ENCODE data around the gene SEMA5A.

SEMA5A gene

DNA sequence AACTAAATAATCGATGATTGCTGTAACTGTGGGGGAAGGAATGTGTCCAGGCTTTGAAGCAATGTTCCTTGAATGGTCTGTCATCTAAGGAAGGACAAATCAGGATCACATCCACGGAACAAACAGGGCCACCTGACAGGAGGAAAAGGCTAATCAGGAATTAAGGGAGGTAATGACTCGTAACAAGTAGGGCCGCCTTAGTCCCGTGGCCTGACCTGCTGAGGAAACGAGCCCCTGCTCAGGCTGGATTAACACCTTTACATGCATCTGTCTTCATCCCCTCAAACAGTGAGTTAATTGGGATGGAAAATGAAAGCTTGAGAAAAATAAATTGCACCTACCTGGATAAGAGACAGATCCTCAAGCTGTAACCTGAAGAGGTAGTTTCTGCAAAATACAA lies 227.8 kb downstream of the SEMA5A start:
- no peak for DNase-seq

DNA sequence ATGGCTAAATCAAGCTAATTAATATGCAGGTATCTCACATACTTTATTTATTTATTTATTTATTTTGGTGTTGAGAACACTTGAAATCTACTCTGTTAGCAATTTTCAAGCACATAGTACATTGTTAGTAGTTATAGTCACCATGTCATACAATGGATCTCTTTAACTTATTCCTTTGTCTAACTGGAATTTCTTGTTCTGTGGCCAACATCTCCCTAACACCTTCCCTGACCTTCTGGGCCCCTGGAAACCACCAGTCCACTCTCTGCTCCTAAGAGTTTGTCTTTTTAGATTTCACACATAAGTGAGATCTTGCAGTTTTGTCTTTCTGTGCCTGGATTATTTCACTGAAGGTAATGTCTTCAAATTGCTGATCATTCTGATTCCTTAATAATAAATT lies 229.1 kb downstream of the SEMA5A start:
- DNase-seq = no peak

DNA sequence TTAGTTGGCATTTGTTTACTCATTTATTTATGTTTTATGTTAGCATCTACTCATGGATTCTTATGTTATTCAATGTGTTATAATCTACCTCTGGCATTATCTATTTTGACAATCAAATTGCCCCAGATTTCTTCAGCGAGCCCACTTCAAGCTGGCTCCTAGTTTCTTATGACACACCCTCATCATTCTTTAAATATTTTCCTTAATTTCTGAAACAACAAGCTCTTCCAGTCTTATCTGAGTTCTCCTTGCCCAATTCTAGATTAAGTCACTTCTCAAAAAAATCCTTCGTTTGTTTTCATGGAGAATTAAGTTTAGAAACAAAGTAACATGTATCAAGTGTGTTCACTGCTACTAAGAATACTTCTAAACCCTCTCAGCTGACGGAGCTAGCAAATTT lies 229.8 kb downstream of the SEMA5A start:
- DNase-seq = no peak

DNA sequence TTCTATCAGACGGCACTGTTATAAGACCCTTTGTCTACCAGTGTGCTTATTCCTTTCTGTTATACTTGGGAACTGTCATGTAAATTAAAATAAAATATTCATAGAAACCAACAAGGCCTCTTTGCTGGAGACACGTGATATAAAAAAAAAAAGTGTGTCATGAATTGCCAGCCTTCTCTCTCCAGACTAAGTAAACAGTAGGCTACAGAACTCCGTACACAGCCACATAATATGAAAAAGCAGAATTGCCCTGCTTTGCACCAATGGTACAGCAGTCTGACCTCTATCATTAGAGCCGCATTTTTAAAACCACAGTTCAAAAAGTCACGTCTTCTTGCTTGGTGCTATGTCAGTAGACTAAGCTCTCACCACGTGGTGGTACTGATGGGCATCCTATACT lies 231.3 kb downstream of the SEMA5A start:
- no peak for DNase-seq

DNA sequence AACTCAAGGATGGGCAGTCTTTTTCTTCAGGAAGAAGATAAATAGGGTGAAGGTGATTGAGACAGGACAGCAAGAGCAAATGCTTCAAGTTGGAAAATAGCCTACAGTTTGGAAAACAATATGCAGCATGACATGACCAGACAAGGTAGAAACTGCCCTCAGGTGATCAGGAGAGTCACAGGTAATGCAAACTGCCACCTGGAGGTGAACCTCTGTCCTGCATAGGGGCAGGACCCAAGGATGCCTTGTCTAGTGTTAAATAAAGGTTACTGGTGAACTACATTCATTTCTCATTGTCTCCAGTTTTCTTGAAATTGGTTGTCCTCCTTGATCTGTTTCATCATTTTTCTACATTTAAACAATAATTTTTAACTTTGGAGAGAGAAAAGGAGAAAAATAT lies 232.1 kb downstream of the SEMA5A start:
- no peak for DNase-seq

DNA sequence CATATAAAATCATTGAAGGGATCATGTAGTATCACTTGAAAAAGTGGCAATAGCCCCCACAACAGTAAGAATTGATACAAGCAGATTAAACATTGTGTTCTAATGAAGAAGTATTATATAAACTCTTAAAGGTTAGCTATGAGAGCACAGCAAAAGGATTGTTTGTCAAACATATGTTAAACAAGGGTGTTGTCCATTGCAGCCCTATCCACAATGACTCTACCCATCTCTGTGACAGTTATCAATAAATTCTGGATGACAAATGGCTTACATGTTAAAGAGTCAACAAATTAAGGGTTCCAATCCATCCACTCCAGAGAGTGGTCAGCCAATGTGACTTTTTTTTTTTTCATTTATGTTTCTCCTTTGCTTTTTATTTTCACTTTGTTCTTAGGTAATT lies 238.7 kb downstream of the SEMA5A start:
- DNase-seq = no peak

DNA sequence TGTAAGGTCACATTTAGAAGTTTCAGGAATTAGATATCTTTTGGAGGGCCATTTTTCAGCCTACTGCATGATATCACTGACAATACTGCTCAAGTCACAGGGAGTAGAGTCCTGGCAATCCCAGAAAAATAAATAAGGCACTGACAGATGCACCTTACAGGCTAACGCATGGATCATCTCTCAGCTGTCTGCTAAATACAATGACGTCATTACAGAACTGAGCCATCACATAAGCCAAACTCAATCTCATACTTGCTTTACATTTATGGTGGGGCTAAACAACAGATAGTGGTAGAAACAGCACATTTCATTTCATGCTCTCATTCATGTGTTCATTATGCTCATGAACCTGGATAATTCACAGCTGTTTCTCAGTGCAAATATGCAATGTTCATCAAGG lies 243.7 kb downstream of the SEMA5A start:
- DNase-seq = no peak

DNA sequence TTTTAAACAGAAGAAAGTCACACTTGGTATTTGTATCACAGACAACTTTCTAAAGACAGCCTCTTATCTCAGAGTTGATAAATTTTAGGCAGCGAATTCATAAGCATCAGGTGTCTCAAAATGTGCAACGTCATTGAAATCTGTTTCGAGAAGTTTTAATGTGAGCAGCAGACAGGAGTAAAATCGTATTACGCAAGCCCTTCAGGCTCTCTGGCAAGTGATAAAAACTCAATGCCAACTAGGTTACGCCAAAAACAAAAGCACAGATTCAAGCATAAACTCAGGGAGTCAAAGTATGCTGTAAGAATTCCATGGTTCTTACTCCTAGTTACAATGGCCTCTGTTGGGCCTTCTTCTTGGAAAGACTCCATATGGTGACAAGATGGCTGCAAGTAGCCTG lies 244.7 kb downstream of the SEMA5A start:
- no peak for DNase-seq

DNA sequence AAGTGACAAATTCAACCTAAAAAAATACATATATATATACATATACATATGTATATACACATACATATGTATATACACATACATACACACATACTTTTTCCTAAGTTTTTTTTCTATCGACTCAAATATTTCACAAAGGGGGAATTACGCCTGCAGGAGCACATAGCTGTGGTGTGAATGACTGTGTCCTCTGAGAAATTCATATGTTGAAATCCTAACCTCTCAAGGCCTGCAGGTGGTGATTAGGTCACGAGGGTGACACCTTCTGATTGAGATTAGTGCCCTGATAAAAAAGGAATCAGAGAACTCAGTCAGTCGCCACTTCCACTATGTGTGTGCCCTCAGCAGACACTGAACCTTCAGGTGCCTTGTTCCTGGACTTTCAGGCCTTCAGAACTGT lies 248.7 kb downstream of the SEMA5A start:
- DNase-seq = no peak

DNA sequence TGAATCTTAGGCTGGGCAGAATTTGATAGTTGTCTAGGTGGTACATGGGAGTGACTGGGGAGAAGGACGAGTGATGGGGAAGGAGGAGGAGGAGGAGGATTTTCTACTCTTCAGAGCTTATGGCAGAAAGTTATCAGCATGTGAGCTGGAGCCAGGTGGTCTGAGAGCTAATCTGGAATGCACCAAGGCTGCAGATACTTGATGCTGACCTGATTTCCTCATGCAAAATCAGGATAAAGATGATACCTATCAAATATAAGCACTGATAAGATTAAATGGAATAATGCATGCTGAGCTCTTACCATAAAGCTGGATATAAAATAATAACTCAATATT lies 250.4 kb downstream of the SEMA5A start:
- DNase-seq = no peak

DNA sequence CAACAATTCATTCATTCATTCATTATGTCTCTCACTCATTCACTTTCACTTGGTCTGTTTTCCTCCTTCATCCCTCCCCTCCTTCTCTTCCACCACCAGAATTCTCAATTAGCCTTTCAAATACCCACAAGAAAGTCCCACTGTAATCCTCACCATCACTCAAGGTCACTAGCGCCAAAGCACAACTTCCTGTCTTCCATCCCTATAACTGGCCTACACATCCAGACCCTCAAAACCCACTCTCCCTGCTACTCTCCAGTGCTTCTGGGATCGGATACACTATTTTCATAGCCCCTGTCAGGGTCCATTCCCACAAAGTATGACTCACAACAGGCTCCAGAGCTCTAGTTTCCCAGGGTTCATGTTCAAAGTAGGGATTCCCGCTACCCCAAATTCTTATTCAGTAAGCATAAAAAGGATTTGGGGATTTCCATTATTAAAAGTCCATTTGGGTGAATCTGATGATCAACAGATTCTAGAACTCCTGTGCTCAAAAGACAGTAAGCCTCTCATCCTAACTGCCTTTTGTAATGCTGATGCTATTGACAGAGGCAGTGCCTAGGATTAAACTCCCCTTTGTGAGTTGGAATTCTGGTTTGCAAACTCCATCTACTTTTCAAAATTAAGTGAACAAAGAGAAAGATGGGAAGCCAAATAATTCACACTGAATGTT lies 250.9 kb downstream of the SEMA5A start:
- no peak for DNase-seq

DNA sequence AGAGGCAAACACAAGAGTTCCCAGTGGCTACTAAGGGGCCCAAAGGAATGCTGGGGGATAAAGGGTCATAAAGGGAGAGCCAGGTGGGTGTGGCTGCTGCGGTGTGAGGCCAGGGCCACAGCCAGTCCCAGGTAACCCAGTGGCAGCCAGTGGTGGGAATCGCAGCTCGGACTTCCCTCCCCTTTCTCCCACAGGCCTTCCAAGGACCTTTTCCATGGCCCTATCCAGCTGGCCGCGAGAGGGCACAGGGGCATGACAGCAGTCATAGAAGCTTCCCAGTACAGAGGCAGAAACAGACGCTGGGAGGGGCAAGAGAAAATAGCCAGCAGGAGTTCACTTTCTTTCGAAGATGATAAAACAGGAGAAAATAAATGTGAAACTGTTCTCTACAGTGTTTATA lies 257.6 kb downstream of the SEMA5A start:
- DNase-seq = no peak

DNA sequence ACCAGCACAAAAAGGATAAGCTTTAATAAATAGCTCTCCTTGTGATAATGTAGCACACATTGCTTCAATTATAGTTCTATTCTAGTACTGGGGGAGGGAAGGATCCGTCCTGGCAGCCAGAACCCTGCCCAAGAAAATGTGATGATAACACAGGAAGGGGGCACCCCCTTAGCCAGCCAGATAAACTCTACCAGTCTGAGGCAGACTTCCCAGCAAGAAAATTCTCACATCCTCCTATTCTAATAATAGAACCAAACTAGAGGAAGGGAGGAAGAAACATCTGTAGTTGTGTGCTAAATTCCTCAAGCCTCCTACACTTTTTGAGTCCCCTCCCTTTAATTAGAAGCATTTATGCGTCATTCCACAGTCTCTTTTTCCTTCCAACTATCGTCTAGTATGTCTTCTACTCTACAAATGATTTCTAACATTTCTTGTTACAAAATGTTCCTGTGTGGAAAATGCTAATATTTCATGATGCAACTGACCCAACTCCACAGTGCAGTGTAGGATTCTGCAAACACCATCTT lies 261.0 kb downstream of the SEMA5A start:
- no peak for DNase-seq

DNA sequence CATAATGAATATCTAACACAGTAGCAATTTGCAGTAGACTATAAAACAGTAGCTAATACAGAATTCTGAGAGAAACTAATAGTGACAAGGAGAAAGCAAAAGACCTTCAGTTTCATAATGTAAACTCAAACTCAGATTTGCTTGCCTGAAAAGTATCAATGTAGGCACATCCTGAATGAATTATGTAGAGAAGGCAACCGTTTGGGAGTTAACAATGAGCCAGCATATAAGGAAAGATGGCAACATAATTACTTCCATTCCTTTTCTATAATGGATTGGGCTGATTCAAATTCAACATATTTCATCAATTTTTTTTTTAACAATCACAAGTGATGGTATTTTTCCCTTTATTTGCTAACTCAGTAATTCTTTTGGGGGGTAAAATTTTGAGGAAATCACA lies 261.6 kb downstream of the SEMA5A start:
- DNase-seq = no peak

DNA sequence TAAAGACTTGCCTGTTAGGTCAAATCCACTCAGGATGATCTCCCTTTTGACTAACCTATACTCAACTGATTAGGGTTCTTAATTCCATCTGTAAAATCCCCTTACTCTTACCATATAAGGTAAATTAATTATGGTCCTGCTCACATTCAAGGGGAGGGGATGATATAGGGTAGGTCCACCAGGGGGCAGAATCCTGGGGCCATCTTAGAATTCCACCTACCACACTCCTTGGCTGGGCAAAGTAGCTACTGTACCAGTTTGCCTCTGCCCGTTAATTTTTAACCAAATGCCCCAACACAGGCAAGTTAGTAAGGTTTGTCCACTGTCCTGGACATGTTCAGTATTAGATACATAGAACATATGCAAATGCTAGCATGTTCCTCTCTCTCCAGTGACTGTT lies 262.4 kb downstream of the SEMA5A start:
- no peak for DNase-seq

DNA sequence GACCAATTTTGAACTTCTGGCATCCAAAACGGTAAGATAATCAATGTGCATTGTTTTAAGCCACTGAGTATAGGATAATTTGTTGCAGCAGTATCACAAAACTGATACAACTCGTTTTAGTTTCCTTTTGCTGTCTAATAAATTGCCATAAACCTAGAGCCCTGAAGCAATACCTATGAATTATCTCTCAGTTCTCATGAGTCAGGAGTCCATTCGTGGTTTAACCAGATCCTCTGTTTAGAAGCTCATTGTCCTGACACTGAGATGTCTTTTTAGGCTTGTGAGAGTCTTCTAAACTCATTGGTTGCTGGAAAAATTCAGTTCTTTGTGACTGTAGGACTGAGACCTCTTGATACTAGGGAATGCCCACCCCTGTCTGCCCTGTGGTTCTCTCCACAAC lies 262.9 kb downstream of the SEMA5A start:
- DNase-seq = no peak

DNA sequence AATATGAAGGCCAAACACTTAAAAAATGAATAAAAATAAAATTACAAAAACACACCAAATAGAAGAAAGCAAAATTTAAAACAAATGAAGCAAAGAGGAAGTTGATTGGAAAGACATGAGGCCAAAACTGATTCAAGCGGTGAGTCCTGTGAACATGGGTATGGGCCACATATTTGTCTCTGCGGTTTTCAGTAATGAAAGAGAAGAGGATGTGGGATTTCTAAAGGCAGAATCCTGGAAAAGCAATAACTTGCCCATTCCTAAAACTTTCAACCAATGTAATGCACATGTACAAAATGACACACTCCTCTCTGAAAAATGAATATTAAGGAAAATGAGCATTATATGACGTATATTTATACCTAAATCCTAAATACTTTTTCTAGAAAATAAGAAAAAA lies 263.7 kb downstream of the SEMA5A start:
- no peak for DNase-seq

DNA sequence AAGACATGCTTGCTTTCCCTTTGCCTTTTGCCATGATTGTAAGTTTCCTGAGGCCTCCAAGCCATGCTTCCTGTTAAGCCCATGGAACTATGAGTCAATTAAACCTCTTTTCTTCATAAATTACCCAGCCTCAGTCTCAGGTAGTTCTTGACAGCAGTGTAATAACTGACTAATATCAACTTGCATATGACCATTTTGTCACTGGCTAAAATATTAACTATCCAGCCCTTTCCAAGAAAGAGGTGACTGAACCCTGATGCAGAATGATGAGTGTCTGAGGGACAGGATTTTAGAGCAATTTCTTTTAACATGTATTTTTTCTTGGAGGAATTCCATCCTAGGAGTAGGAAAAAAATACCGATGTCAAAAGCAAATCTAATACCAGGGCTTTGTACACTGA lies 266.1 kb downstream of the SEMA5A start:
- DNase-seq = no peak

DNA sequence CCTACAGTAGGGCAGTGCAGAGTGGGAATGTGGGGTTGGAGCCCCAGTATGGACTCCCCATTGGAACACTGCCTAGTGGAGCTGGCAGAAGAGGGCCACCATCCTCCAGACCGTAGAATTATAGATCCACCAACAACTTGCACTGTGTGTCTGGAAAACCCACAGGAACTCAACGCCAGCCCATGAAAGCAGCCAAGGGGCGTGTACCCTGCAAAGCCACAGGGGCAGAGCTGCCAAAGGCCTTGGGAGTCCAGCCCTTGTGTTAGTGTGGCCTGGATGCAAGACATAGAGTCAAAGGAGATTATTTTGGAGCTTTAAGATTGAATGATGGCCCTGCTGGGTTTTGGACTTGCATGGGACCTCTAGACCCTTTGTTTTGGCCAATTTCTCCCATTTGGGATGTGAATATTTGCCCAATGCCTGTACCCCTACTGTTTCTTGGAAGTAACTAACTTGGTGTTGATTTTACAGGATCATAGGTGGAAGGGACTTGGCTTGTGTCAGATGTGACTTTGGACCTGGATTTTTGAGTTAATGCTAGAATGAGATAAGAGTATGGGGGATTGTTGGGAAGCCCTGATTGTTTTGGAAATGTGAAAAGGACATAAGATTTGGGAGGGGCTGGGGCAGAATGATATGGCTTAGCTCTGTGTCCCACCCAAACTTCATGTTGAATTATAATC lies 266.8 kb downstream of the SEMA5A start:
- no peak for DNase-seq

DNA sequence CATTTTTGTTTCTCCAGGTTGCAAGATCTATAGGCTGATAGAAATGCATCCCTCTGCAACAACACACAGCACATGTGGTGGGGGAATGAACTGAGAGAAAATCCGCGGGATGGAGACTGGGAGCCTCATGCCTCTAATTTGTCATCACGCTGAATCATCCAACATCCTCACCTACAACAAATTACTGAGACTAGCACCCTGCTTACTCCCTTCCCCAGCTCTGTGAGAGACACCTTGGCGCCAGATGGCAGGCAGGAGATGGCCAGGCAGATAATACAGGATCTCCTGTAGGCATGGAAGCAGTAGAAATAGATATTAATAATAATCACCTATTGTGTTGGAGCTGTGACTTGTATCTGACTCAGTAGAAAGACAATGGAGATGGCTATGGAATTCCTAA lies 276.9 kb downstream of the SEMA5A start:
- no peak for DNase-seq

DNA sequence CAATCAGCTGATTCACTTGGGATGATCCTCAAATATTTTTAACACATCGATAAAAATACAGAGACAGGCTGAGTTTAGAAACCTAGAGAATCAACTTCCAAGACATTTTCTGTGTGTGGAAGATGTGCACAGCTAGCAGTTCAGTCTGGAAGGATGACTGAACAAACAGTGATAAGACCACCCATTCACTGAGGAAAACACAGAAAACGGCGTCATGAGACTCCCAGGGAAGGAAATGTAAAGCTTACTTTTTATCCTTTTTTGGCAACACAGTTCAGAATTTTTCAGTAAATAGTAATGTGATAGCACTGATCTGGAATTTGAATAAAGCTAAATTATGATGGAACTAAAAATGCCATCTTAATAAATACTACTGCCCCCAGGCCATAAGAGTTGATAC lies 277.6 kb downstream of the SEMA5A start:
- no peak for DNase-seq

DNA sequence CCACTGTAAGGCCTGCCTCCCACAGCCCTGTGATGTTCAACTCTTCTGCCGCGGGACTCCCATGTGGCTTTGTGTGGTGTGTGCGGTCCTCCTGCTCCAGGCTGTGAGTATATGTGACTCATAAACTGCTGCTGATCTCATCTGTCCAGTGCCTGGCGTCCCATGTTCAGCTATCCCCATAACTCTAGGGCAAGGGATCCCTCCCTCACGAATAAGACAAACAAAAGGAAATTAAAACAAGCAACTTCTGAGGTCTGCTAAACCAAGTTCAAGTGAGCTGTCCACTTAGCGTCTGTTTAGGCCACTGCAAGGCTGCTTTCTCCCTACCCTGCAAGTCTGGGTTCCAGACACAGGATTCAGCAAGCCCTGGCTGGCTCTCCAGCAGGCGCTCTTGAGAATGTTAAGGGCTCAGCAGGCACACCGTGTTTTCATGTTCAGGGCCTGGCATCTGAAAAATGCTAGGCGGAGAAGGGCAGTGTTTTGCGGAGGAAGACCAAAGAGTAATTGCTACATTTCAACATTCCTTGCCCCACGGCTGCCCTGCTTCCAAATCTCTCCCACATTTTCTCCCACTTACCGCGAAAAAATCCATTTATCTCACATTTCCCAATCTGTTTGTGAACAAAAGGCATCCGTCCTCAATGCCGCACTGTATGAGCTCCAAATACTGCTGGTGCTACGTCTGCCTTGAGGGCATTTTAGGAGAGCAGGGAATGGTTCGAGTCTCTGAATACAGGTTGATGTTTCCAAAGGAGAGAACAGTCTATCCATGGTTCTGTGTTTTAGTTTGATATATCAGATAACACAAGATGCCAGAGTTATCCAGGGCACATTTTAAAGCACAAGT lies 280.2 kb downstream of the SEMA5A start:
- no peak for DNase-seq

DNA sequence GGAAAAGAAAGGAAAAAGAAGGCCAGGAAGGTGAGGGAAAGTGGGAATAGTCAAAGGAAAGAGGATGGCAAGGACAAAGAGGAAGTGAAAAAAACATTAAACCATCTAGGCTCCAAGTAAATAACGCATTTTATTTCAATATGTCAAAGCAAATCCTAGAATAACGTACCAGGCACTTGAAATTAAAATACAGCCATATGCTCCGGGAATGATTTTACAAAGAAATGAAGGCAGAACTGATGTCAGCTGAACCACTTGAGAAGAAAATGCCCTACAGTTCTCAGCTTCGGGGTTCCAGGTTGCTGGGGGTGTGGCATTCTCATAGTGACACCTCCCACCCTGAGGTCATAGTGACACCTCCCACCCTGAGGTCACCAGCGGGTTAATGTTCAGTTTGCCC lies 281.6 kb downstream of the SEMA5A start:
- DNase-seq = no peak

DNA sequence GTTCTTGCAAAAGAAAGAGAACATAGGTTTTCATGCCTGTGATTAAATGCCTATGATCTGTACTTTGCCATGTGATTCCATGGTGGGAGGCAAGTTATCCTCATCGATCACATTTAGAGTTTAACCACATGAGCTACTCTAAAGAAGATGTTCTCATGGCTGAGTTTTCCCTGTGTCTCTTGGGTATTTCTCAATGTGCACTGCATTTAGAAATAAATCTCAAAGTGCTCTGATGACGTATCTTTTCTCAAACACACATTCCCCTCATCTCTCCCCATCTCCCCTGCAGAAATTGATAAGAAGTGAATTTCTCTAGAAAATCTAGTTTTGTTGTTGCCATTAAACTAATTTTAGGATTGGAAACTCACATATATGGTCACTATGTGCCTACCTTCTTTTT lies 282.2 kb downstream of the SEMA5A start:
- no peak for DNase-seq

Data from stimulated activated CD4-positive, alpha-beta T cell treated with anti-CD3 and anti-CD28 coated beads, Interleukin-2, amount 100 ng/mL, for 24 hours (primary cell).